ENCODE measurements around the gene FRMD3.
A peak's percentile ranks its signal among the peaks of the same experiment; 100 is the strongest.

The FRMD3 gene

GRCh38 chr9:83444110-83444509, 94.1 kb downstream of the FRMD3 start:
- Histone ChIP-seq H3K9me3 (no peaks in the 10 kb centered on the region), H3K4me3 (ENCODE audit: low read depth, low read length) (no peak overlapping the region), H3K36me3 (peaks cover 5% of the 10 kb centered on the region; the same call in 1 of the 2 replicates), H3K27me3 (no peaks in the 10 kb centered on the region), H3K4me1 (peaks cover 26% of the 10 kb centered on the region)
- TF ChIP-seq CTCF (IDR thresholded peaks at IDR 0.05; ENCODE audit: low read depth, low read length): no peak
- DNase-seq: peak; percentile 75

- H3K9me3 ChIP-seq: no peaks in the 10 kb centered on the region
- H3K27me3 ChIP-seq: no peaks in the 10 kb centered on the region
- TF ChIP-seq CTCF (IDR thresholded peaks at IDR 0.05; ENCODE audit: low read depth, low read length): no peak
- H3K36me3 ChIP-seq: no peaks in the 10 kb centered on the region
- peaks cover 21% of the 10 kb centered on the region for H3K4me1 ChIP-seq
- DNase-seq: peak; percentile 58
- peak overlapping the region; percentile 21 for H3K4me3 ChIP-seq (ENCODE audit: low read depth, low read length)
These were observed 96.8 kb downstream of the FRMD3 start for GRCh38 chr9:83441390-83441789.

- H3K36me3 ChIP-seq: no peaks in the 10 kb centered on the region
- no peaks in the 10 kb centered on the region for H3K27me3 ChIP-seq
- peak overlapping the region; percentile 21 for H3K4me3 ChIP-seq (ENCODE audit: low read depth, low read length)
- peak; percentile 53 for DNase-seq
- H3K4me1 ChIP-seq: peaks cover 21% of the 10 kb centered on the region
- TF ChIP-seq CTCF (IDR thresholded peaks at IDR 0.05; ENCODE audit: low read depth, low read length): 0 out of 2 replicates have a peak, but pooled peaks have one; percentile 11
- no peaks in the 10 kb centered on the region for H3K9me3 ChIP-seq
These were observed 97.6 kb downstream of the FRMD3 start for GRCh38 chr9:83440641-83441040.

- Histone ChIP-seq H3K36me3 (peaks cover 14% of the 10 kb centered on the region; the same call in 1 of the 2 replicates), H3K4me1 (peaks cover 14% of the 10 kb centered on the region), H3K9me3 (no peaks in the 10 kb centered on the region; the same call in 1 of the 2 replicates), H3K27me3 (no peaks in the 10 kb centered on the region), H3K4me3 (ENCODE audit: low read depth, low read length) (no peak overlapping the region)
- no peak for TF ChIP-seq CTCF (IDR thresholded peaks at IDR 0.05; ENCODE audit: low read depth, low read length)
- no peak for DNase-seq
These were observed 102.9 kb downstream of the FRMD3 start for GRCh38 chr9:83435301-83435700.

GRCh38 chr9:83434254-83434653, 103.9 kb downstream of the FRMD3 start:
- no peak for DNase-seq
- Histone ChIP-seq H3K4me3 (ENCODE audit: low read depth, low read length) (no peak overlapping the region), H3K9me3 (no peaks in the 10 kb centered on the region; the same call in 1 of the 2 replicates), H3K36me3 (peaks cover 14% of the 10 kb centered on the region; the same call in 1 of the 2 replicates), H3K4me1 (peaks cover 9% of the 10 kb centered on the region), H3K27me3 (no peaks in the 10 kb centered on the region)
- TF ChIP-seq CTCF (IDR thresholded peaks at IDR 0.05; ENCODE audit: low read depth, low read length): no peak

GRCh38 chr9:83433846-83434245, 104.4 kb downstream of the FRMD3 start:
- H3K9me3 ChIP-seq: no peaks in the 10 kb centered on the region; the same call in 1 of the 2 replicates
- no peaks in the 10 kb centered on the region for H3K27me3 ChIP-seq
- DNase-seq: no peak
- peaks cover 14% of the 10 kb centered on the region; the same call in 1 of the 2 replicates for H3K36me3 ChIP-seq
- no peak for TF ChIP-seq CTCF (IDR thresholded peaks at IDR 0.05; ENCODE audit: low read depth, low read length)
- H3K4me1 ChIP-seq: peaks cover 9% of the 10 kb centered on the region
- H3K4me3 ChIP-seq (ENCODE audit: low read depth, low read length): no peak overlapping the region

Measured in BE2C (cell line).